Stimulated activated CD4-positive, alpha-beta T cell treated with anti-CD3 and anti-CD28 coated beads, TNF-alpha, amount 100 ng/mL, for 1 hour (primary cell): ENCODE results near the gene COPS7A.

Experiments used
- DNase-seq, 3 donors: peaks; one replicate each; pipeline ENCODE4 v3.0.0-alpha.2; 2020; ENCODE audit warnings: low read depth in 3 of 3, low spot score in 1 of 3

COPS7A gene

GRCh38 chr12:6723607-6724408, at the start of gene COPS7A:
COPS7A (plus strand) TSS chr12:6724046; CDS start chr12:6724657, 611 bp downstream.
- DNase-seq: peak; percentile 82 to 92 (median 83)

- DNase-seq: no peak
Observed at GRCh38 chr12:6676962-6677361, 46.9 kb upstream of the COPS7A start.

GRCh38 chr12:6684609-6685008, 39.2 kb upstream of the COPS7A start:
- DNase-seq: no peak

GRCh38 chr12:6685814-6686213, 38.0 kb upstream of the COPS7A start:
- DNase-seq: no peak

GRCh38 chr12:6688543-6688998, 35.3 kb upstream of the COPS7A start:
- DNase-seq: peak in 2 of 3 donors; percentile 16 to 54

GRCh38 chr12:6688999-6689882, 34.6 kb upstream of the COPS7A start, which contains the start of gene ZNF384:
ZNF384 (minus strand) TSS chr12:6689375; CDS start chr12:6679520, 9,855 bp downstream.
- peak; percentile 81 to 91 (median 90) for DNase-seq

- DNase-seq: no peak
Observed at GRCh38 chr12:6691473-6691872, 32.4 kb upstream of the COPS7A start.

- DNase-seq: no peak
Observed at GRCh38 chr12:6692888-6693287, 31.0 kb upstream of the COPS7A start.

- DNase-seq: no peak
Observed at GRCh38 chr12:6693832-6694355, 30.0 kb upstream of the COPS7A start.

- no peak for DNase-seq
Observed at GRCh38 chr12:6694701-6695100, 29.1 kb upstream of the COPS7A start.

- no peak for DNase-seq
Observed at GRCh38 chr12:6695313-6696045, 28.4 kb upstream of the COPS7A start.

GRCh38 chr12:6696690-6697583, 26.9 kb upstream of the COPS7A start:
- no peak for DNase-seq

- no peak for DNase-seq
Observed at GRCh38 chr12:6697584-6698351, 26.1 kb upstream of the COPS7A start.

- DNase-seq: no peak
Observed at GRCh38 chr12:6698352-6699046, 25.3 kb upstream of the COPS7A start.

- DNase-seq: no peak
Observed at GRCh38 chr12:6699259-6699988, 24.4 kb upstream of the COPS7A start.

- no peak for DNase-seq
Observed at GRCh38 chr12:6699989-6700645, 23.7 kb upstream of the COPS7A start.

- DNase-seq: peak in 1 of 3 donors; percentile 36
Observed at GRCh38 chr12:6700646-6701051, 23.2 kb upstream of the COPS7A start, which contains the start of gene PIANP. PIANP (minus strand) TSS chr12:6700815; CDS start chr12:6698061, 2,754 bp downstream.
